SK-N-SH treated with all-trans-retinoic acid at 6 μM for 48 hours (cell line): Measurements from ENCODE around the gene IRGQ.

Source experiments
- ATAC-seq: fragments of 200-7000 bp; cut with Tn5 transposase; 3 replicates; pipeline ENCODE4 v1.9.1; 2020; ENCODE audit warnings: mild to moderate bottlenecking, moderate library complexity
- ARNTL ChIP-seq: fragments of 450-650 bp; formaldehyde crosslinking; IDR thresholded peaks from 2 replicates; pipeline ENCODE4 v1.5.0; 2020; ENCODE audit warnings: low read depth, mild to moderate bottlenecking, moderate library complexity, borderline replicate concordance
- CSDC2 ChIP-seq: fragments of 250-450 bp; sonication (Bioruptor Pico); IDR thresholded peaks from 2 replicates; pipeline ENCODE4 v1.5.0; 2020; ENCODE audit warnings: mild to moderate bottlenecking, moderate library complexity
- ISL1 ChIP-seq: fragments of 250-450 bp; sonication (Bioruptor Pico); IDR thresholded peaks from 2 replicates; pipeline ENCODE4 v2.1.2; 2022; ENCODE audit warnings: mild to moderate bottlenecking, moderate library complexity
- OSR1 ChIP-seq: fragments of 250-450 bp; sonication (Bioruptor Pico); IDR thresholded peaks from 2 replicates; pipeline ENCODE4 v1.8.0; 2022; ENCODE audit warnings: moderate library complexity, mild to moderate bottlenecking, inconsistent platforms
- PPARA ChIP-seq: fragments of 250-450 bp; sonication (Bioruptor Pico); IDR thresholded peaks from 2 replicates; pipeline ENCODE4 v1.5.0; 2020; ENCODE audit warnings: mild to moderate bottlenecking, borderline replicate concordance
- RARB ChIP-seq: fragments of 250-450 bp; sonication (Bioruptor Pico); IDR thresholded peaks from 2 replicates; pipeline ENCODE4 v1.8.0; 2021; ENCODE audit warnings: mild to moderate bottlenecking, moderate library complexity
- SNAI2 ChIP-seq: fragments of 250-450 bp; sonication (Bioruptor Pico); IDR thresholded peaks from 2 replicates; pipeline ENCODE4 v1.5.0; 2020; ENCODE audit warnings: mild to moderate bottlenecking, moderate library complexity
- TCF4 ChIP-seq: fragments of 250-450 bp; sonication (Bioruptor Pico); IDR thresholded peaks from 2 replicates; pipeline ENCODE4 v1.8.0; 2021; ENCODE audit warnings: mild to moderate bottlenecking, moderate library complexity, borderline replicate concordance
- TOX ChIP-seq: fragments of 250-450 bp; sonication (Bioruptor Pico); IDR thresholded peaks from 2 replicates; pipeline ENCODE4 v1.8.0; 2021; ENCODE audit warnings: mild to moderate bottlenecking, moderate library complexity, borderline replicate concordance
- ZC3H10 ChIP-seq: fragments of 250-450 bp; sonication (Bioruptor Pico); IDR thresholded peaks from 2 replicates; pipeline ENCODE4 v1.5.1; 2021; ENCODE audit warnings: mild to moderate bottlenecking, moderate library complexity
- ZFP3 ChIP-seq: fragments of 250-450 bp; sonication (Bioruptor Pico); IDR thresholded peaks from 2 replicates; pipeline ENCODE4 v1.5.0; 2020; ENCODE audit warnings: mild to moderate bottlenecking, moderate library complexity
- ZNF565 ChIP-seq: fragments of 450-650 bp; formaldehyde crosslinking; conservative IDR thresholded peaks from 2 replicates; pipeline ENCODE4 v1.5.0; 2020; ENCODE audit warnings: low read depth, mild to moderate bottlenecking, moderate library complexity
- ZNF70 ChIP-seq: fragments of 450-650 bp; formaldehyde crosslinking; IDR thresholded peaks from 2 replicates; pipeline ENCODE4 v1.5.0; 2020; ENCODE audit warnings: mild to moderate bottlenecking, moderate library complexity
- ZNF8 ChIP-seq: fragments of 450-650 bp; formaldehyde crosslinking; IDR thresholded peaks from 2 replicates; pipeline ENCODE4 v1.5.0; 2020; ENCODE audit warnings: mild to moderate bottlenecking, moderate library complexity
- TF ChIP-seq, protein P1 (sequence below): fragments of 250-450 bp; sonication (Bioruptor Pico); IDR thresholded peaks from 2 replicates; pipeline ENCODE4 v1.8.0; 2021; ENCODE audit warnings: low read depth, mild to moderate bottlenecking, moderate library complexity, borderline replicate concordance
- TF ChIP-seq, protein P2 (sequence below): fragments of 250-450 bp; sonication (Bioruptor Pico); IDR thresholded peaks from 2 replicates; pipeline ENCODE4 v1.5.1; 2021; ENCODE audit warnings: mild to moderate bottlenecking, moderate library complexity
- TF ChIP-seq, protein P3 (sequence below): fragments of 250-450 bp; sonication (Bioruptor Pico); IDR thresholded peaks from 2 replicates; pipeline ENCODE4 v1.5.1; 2020; ENCODE audit warnings: low read depth, mild to moderate bottlenecking, moderate library complexity
- TF ChIP-seq, protein P4 (sequence below): fragments of 250-450 bp; sonication (Bioruptor Pico); IDR thresholded peaks from 2 replicates; pipeline ENCODE4 v1.8.0; 2020; ENCODE audit warnings: mild to moderate bottlenecking, moderate library complexity, borderline replicate concordance

IRGQ gene

DNA sequence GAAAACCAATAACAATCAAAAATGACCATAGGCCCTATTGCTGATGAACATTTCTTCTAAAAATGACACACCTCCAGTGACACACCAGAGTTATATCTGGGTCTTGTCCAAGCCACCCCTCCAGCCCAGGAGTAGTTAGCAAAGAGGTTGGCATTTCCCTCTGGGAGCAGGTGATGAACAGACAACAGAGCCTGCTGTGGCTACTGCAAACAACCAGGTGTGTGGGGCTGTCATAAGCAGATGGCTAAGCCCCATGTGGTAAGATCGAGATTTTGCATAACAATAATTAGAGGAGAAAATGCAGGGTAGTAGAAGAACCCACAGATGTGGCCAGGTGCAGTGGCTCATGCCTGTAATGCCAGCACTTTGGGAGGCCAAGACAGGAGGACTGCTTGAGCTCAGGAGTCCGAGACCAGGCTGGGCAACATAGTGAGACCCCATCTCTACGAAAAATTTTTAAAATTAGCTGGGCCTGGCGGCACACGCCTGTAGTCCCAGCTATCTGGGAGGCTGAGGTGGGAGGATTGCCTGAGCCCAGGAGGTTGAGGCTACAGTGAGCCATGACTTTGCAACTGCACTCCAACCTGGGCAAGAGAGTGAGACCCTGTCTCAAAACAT lies 25.7 kb downstream of the IRGQ start:
- no peak for ATAC-seq

DNA sequence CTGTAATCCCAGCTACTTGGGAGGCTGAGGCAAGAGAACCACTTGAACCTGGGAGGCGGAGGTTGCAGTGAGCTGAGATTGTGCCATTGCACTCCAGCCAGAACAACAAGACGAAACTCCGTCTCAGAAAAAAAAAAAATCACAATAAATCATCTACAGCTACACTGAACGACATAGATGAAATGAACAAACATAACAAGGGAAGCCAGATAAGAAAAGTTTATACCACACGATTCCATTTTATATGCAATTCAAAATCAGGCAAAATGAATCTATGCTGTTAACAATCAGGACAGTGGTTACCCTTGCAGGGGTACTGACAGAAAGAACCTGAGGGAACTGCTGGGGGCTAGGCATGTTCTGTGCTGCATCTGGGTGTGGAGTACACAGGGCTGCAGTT lies 26.3 kb downstream of the IRGQ start:
- TF ChIP-seq ZNF70 (CRISPR knock-in tag) (no peak), ZFP3 (CRISPR knock-in tag) (no peak), OSR1 (CRISPR knock-in tag) (no peak), PPARA (no peak), TCF4 (CRISPR knock-in tag) (no peak), ZNF8 (CRISPR knock-in tag) (no peak), CSDC2 (CRISPR knock-in tag) (no peak), RARB (no peak), ZC3H10 (CRISPR knock-in tag) (no peak), ZNF565 (CRISPR knock-in tag) (no peak), SNAI2 (CRISPR knock-in tag) (no peak), ISL1 (no peak), TOX (CRISPR knock-in tag) (no peak)
- TF ChIP-seq, protein P1, sequence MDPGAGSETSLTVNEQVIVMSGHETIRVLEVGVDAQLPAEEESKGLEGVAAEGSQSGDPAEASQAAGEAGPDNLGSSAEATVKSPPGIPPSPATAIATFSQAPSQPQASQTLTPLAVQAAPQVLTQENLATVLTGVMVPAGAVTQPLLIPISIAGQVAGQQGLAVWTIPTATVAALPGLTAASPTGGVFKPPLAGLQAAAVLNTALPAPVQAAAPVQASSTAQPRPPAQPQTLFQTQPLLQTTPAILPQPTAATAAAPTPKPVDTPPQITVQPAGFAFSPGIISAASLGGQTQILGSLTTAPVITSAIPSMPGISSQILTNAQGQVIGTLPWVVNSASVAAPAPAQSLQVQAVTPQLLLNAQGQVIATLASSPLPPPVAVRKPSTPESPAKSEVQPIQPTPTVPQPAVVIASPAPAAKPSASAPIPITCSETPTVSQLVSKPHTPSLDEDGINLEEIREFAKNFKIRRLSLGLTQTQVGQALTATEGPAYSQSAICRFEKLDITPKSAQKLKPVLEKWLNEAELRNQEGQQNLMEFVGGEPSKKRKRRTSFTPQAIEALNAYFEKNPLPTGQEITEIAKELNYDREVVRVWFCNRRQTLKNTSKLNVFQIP (CRISPR knock-in tag): no peak
- TF ChIP-seq, protein P2, sequence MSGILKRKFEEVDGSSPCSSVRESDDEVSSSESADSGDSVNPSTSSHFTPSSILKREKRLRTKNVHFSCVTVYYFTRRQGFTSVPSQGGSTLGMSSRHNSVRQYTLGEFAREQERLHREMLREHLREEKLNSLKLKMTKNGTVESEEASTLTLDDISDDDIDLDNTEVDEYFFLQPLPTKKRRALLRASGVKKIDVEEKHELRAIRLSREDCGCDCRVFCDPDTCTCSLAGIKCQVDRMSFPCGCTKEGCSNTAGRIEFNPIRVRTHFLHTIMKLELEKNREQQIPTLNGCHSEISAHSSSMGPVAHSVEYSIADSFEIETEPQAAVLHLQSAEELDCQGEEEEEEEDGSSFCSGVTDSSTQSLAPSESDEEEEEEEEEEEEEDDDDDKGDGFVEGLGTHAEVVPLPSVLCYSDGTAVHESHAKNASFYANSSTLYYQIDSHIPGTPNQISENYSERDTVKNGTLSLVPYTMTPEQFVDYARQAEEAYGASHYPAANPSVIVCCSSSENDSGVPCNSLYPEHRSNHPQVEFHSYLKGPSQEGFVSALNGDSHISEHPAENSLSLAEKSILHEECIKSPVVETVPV (CRISPR knock-in tag): no peak
- TF ChIP-seq, protein P3, sequence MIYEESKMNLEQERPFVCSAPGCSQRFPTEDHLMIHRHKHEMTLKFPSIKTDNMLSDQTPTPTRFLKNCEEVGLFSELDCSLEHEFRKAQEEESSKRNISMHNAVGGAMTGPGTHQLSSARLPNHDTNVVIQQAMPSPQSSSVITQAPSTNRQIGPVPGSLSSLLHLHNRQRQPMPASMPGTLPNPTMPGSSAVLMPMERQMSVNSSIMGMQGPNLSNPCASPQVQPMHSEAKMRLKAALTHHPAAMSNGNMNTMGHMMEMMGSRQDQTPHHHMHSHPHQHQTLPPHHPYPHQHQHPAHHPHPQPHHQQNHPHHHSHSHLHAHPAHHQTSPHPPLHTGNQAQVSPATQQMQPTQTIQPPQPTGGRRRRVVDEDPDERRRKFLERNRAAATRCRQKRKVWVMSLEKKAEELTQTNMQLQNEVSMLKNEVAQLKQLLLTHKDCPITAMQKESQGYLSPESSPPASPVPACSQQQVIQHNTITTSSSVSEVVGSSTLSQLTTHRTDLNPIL (CRISPR knock-in tag): no peak
- TF ChIP-seq, protein P4, sequence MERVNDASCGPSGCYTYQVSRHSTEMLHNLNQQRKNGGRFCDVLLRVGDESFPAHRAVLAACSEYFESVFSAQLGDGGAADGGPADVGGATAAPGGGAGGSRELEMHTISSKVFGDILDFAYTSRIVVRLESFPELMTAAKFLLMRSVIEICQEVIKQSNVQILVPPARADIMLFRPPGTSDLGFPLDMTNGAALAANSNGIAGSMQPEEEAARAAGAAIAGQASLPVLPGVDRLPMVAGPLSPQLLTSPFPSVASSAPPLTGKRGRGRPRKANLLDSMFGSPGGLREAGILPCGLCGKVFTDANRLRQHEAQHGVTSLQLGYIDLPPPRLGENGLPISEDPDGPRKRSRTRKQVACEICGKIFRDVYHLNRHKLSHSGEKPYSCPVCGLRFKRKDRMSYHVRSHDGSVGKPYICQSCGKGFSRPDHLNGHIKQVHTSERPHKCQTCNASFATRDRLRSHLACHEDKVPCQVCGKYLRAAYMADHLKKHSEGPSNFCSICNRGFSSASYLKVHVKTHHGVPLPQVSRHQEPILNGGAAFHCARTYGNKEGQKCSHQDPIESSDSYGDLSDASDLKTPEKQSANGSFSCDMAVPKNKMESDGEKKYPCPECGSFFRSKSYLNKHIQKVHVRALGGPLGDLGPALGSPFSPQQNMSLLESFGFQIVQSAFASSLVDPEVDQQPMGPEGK (CRISPR knock-in tag): no peak
- no peak for ATAC-seq

More for the DNA sequence above, 25.7 kb downstream of the IRGQ start:
- no peak for TF ChIP-seq ZC3H10 (CRISPR knock-in tag)
- no peak for TF ChIP-seq ARNTL
- no peak for TF ChIP-seq ZNF565 (CRISPR knock-in tag)
- TF ChIP-seq, protein P3 (CRISPR knock-in tag): no peak
- TF ChIP-seq, protein P4 (CRISPR knock-in tag): no peak
- TF ChIP-seq ISL1: no peak
- no peak for TF ChIP-seq RARB
- TF ChIP-seq, protein P2 (CRISPR knock-in tag): no peak
- no peak for TF ChIP-seq ZNF70 (CRISPR knock-in tag)
- no peak for TF ChIP-seq PPARA
